ENCODE measurements around the gene PHACTR4.
A peak's percentile ranks its signal among the peaks of the same experiment; 100 is the strongest.

Gene PHACTR4

GRCh38 chr1:28401760-28402159 is 32.2 kb downstream of the PHACTR4 start:
- in situ Hi-C loops (cut with HindIII; ENCODE audit: low pct_ligation_motif_present, low sequenced_read_pairs): no loop called here
- Histone ChIP-seq H3K27ac (no peak overlapping the region), H3K36me3 (replicated peaks) (no peaks in the 10 kb centered on the region), H3K4me3 (ENCODE audit: low read depth, low read length) (no peak overlapping the region), H3K27me3 (replicated peaks) (no peaks in the 10 kb centered on the region)
- no peak for TF ChIP-seq CTCF (IDR thresholded peaks at IDR 0.05; ENCODE audit: low read depth, low read length, missing control alignments)
- DNase-seq: no peak

- DNase-seq: no peak
- in situ Hi-C loops (cut with HindIII; ENCODE audit: low pct_ligation_motif_present, low sequenced_read_pairs): no loop called here
- H3K27ac ChIP-seq: no peak overlapping the region
- no peaks in the 10 kb centered on the region for H3K36me3 ChIP-seq (replicated peaks)
- TF ChIP-seq CTCF (IDR thresholded peaks at IDR 0.05; ENCODE audit: low read depth, low read length, missing control alignments): no peak
- no peak overlapping the region for H3K4me3 ChIP-seq (ENCODE audit: low read depth, low read length)
- no peaks in the 10 kb centered on the region for H3K27me3 ChIP-seq (replicated peaks)
Observed at GRCh38 chr1:28409090-28409489, 39.5 kb downstream of the PHACTR4 start.

- DNase-seq: no peak
- in situ Hi-C loops (cut with HindIII; ENCODE audit: low pct_ligation_motif_present, low sequenced_read_pairs): no loop called here
- no peaks in the 10 kb centered on the region for H3K36me3 ChIP-seq (replicated peaks)
Observed at GRCh38 chr1:28411656-28412055, 42.1 kb downstream of the PHACTR4 start.

GRCh38 chr1:28412731-28413130 is 43.2 kb downstream of the PHACTR4 start:
- H3K27me3 ChIP-seq (replicated peaks): no peaks in the 10 kb centered on the region
- DNase-seq: no peak
- no peaks in the 10 kb centered on the region for H3K36me3 ChIP-seq (replicated peaks)
- H3K27ac ChIP-seq: no peak overlapping the region
- H3K4me3 ChIP-seq (ENCODE audit: low read depth, low read length): no peak overlapping the region
- no peak for TF ChIP-seq CTCF (IDR thresholded peaks at IDR 0.05; ENCODE audit: low read depth, low read length, missing control alignments)
- in situ Hi-C loops (cut with HindIII; ENCODE audit: low pct_ligation_motif_present, low sequenced_read_pairs): no loop called here

More at GRCh38 chr1:28411656-28412055, 42.1 kb downstream of the PHACTR4 start:
- H3K27ac ChIP-seq: no peak overlapping the region
- no peak overlapping the region for H3K4me3 ChIP-seq (ENCODE audit: low read depth, low read length)
- no peaks in the 10 kb centered on the region for H3K27me3 ChIP-seq (replicated peaks)
- no peak for TF ChIP-seq CTCF (IDR thresholded peaks at IDR 0.05; ENCODE audit: low read depth, low read length, missing control alignments)

GRCh38 chr1:28416509-28417194 is 47.1 kb downstream of the PHACTR4 start:
- in situ Hi-C loops (cut with HindIII; ENCODE audit: low pct_ligation_motif_present, low sequenced_read_pairs): no loop called here
- no peak for TF ChIP-seq CTCF (IDR thresholded peaks at IDR 0.05; ENCODE audit: low read depth, low read length, missing control alignments)
- DNase-seq: no peak

GRCh38 chr1:28417441-28417922 is 47.9 kb downstream of the PHACTR4 start:
- no peak for TF ChIP-seq CTCF (IDR thresholded peaks at IDR 0.05; ENCODE audit: low read depth, low read length, missing control alignments)
- DNase-seq: no peak
- H3K27me3 ChIP-seq (replicated peaks): no peaks in the 10 kb centered on the region
- in situ Hi-C loops (cut with HindIII; ENCODE audit: low pct_ligation_motif_present, low sequenced_read_pairs): no loop called here
- H3K27ac ChIP-seq: no peak overlapping the region
- no peaks in the 10 kb centered on the region for H3K36me3 ChIP-seq (replicated peaks)
- H3K4me3 ChIP-seq (ENCODE audit: low read depth, low read length): peak overlapping the region; percentile 18

More at GRCh38 chr1:28416509-28417194, 47.1 kb downstream of the PHACTR4 start:
- no peaks in the 10 kb centered on the region for H3K27me3 ChIP-seq (replicated peaks)
- no peak overlapping the region for H3K27ac ChIP-seq
- H3K4me3 ChIP-seq (ENCODE audit: low read depth, low read length): no peak overlapping the region
- no peaks in the 10 kb centered on the region for H3K36me3 ChIP-seq (replicated peaks)

Measured in brain microvascular endothelial cell (primary cell).